PFSK-1 (cell line): ENCODE data around the gene RSF1.

Experiments
- FOXP2 ChIP-seq: optimal IDR thresholded peaks from 2 replicates; pipeline ENCODE3; 2011; ENCODE audit warnings: borderline replicate concordance, control low read depth, inconsistent platforms; ENCODE audit not compliant: insufficient read depth; ENCODE audit errors: extremely low read length, extremely low read depth
- POLR2AphosphoS5 ChIP-seq: IDR thresholded peaks from 2 replicates; pipeline ENCODE4 v1.6.1; 2012; ENCODE audit warnings: low read depth, mild to moderate bottlenecking, control low read depth, low read length, moderate library complexity
- REST ChIP-seq, 2 experiments: IDR thresholded peaks; 2 replicates each; pipeline versions ENCODE4 v1.6.1 to v1.8.0; 2011 to 2012; ENCODE audit warnings: low read depth in 2 of 2, low read length in 2 of 2, control low read depth in 1 of 2, inconsistent platforms in 1 of 2, mild to moderate bottlenecking in 1 of 2, moderate library complexity in 1 of 2; ENCODE audit not compliant: insufficient read depth in 1 of 2
- SIN3A ChIP-seq: IDR thresholded peaks from 2 replicates; pipeline ENCODE4 v1.6.1; 2012; ENCODE audit warnings: mild to moderate bottlenecking, low read length, moderate library complexity, borderline replicate concordance; ENCODE audit not compliant: insufficient read depth
- TAF1 ChIP-seq: IDR thresholded peaks from 2 replicates; pipeline ENCODE4 v1.6.1; 2012; ENCODE audit warnings: low read length, control low read depth, borderline replicate concordance; ENCODE audit not compliant: insufficient read depth

Gene RSF1

GRCh38 chr11:77650123-77650522 is 170.4 kb downstream of the RSF1 start:
- TF ChIP-seq SIN3A: no peak
- TF ChIP-seq FOXP2: no peak
- TF ChIP-seq POLR2AphosphoS5: no peak
- no peak for TF ChIP-seq REST (IDR thresholded peaks at IDR 0.05; ENCODE audit: insufficient read depth in 1 of 2, low read depth in 2 of 2, low read length in 2 of 2)
- TF ChIP-seq TAF1: no peak

- TF ChIP-seq TAF1 (no peak), FOXP2 (no peak), REST (IDR thresholded peaks at IDR 0.05; ENCODE audit: insufficient read depth in 1 of 2, low read depth in 2 of 2, low read length in 2 of 2) (no peak), POLR2AphosphoS5 (no peak), SIN3A (no peak)
These were observed 172.7 kb downstream of the RSF1 start for GRCh38 chr11:77647654-77648305.

- TF ChIP-seq SIN3A: no peak
- no peak for TF ChIP-seq FOXP2
- no peak for TF ChIP-seq POLR2AphosphoS5
- TF ChIP-seq TAF1: no peak
- no peak for TF ChIP-seq REST (IDR thresholded peaks at IDR 0.05; ENCODE audit: insufficient read depth in 1 of 2, low read depth in 2 of 2, low read length in 2 of 2)
These were observed 175.6 kb downstream of the RSF1 start for GRCh38 chr11:77644887-77645286.

- TF ChIP-seq SIN3A (no peak), POLR2AphosphoS5 (no peak), REST (IDR thresholded peaks at IDR 0.05; ENCODE audit: insufficient read depth in 1 of 2, low read depth in 2 of 2, low read length in 2 of 2) (no peak), FOXP2 (no peak), TAF1 (no peak)
These were observed 178.3 kb downstream of the RSF1 start for GRCh38 chr11:77642228-77642627.
